Neural progenitor cell (in vitro differentiated cells): ENCODE results near the gene CELF4. TPM values are rescaled to one million over a fixed set of nuclear protein-coding genes. Genes with fewer than 3 reads are reported as not detected.

Experiments used
- DNase-seq: peaks from one replicate; pipeline ENCODE4 v3.0.0-alpha.2; 2016; ENCODE audit warnings: low spot score
- H2AFZ ChIP-seq: fragments of 200-600 bp; sonication (generic); replicated peaks from 2 replicates; pipeline ENCODE4 v1.6.1; 2016; ENCODE audit warnings: antibody characterized with exemption
- H3F3A ChIP-seq: fragments of 200-600 bp; sonication (generic); 2 replicates; pipeline ENCODE4 v1.6.1; 2016; ENCODE audit warnings: antibody characterized with exemption, low read depth
- H3K27ac ChIP-seq: fragments of 200-600 bp; sonication (generic); 2 replicates; pipeline ENCODE4 v1.5.1; 2016; ENCODE audit warnings: mild to moderate bottlenecking
- H3K27me3 ChIP-seq: fragments of 200-600 bp; sonication (generic); 2 replicates; pipeline ENCODE4 v1.6.1; 2016; ENCODE audit warnings: mild to moderate bottlenecking, moderate library complexity
- H3K36me3 ChIP-seq: fragments of 200-600 bp; sonication (generic); 2 replicates; pipeline ENCODE4 v1.5.1; 2016
- H3K4me1 ChIP-seq: fragments of 200-600 bp; sonication (generic); 2 replicates; pipeline ENCODE4 v1.6.1; 2016; ENCODE audit warnings: mixed run types
- H3K4me2 ChIP-seq: fragments of 200-600 bp; sonication (generic); 2 replicates; pipeline ENCODE4 v1.6.1; 2016
- H3K4me3 ChIP-seq: fragments of 200-600 bp; sonication (generic); 2 replicates; pipeline ENCODE4 v1.5.1; 2016
- H3K79me2 ChIP-seq: fragments of 200-600 bp; sonication (generic); 2 replicates; pipeline ENCODE4 v1.6.1; 2016; ENCODE audit warnings: low read depth
- H3K9ac ChIP-seq: fragments of 200-600 bp; sonication (generic); 2 replicates; pipeline ENCODE4 v1.6.1; 2016
- H3K9me3 ChIP-seq: fragments of 200-600 bp; sonication (generic); 2 replicates; pipeline ENCODE4 v1.5.1; 2016; ENCODE audit warnings: low read depth
- H4K20me1 ChIP-seq: fragments of 200-600 bp; sonication (generic); 2 replicates; pipeline ENCODE4 v1.6.1; 2016; ENCODE audit warnings: low read depth
- H3K27ac Mint-ChIP-seq: 3 replicates; pipeline ENCODE4 v1.8.0; 2021; ENCODE audit warnings: mixed read lengths
- H3K27me3 Mint-ChIP-seq: 2 replicates; pipeline ENCODE4 v1.8.0; 2022; ENCODE audit warnings: low read depth, mild to moderate bottlenecking, inconsistent platforms, moderate library complexity, mixed read lengths; ENCODE audit not compliant: insufficient read depth
- H3K36me3 Mint-ChIP-seq: 3 replicates; pipeline ENCODE4 v1.8.0; 2021; ENCODE audit warnings: mixed read lengths
- H3K4me1 Mint-ChIP-seq: 3 replicates; pipeline ENCODE4 v1.8.0; 2021; ENCODE audit warnings: mixed read lengths
- H3K4me3 Mint-ChIP-seq: 3 replicates; pipeline ENCODE4 v1.8.0; 2021; ENCODE audit warnings: mild to moderate bottlenecking, moderate library complexity, mixed read lengths
- H3K9me3 Mint-ChIP-seq: 3 replicates; pipeline ENCODE4 v1.8.0; 2020; ENCODE audit warnings: mixed read lengths
- EZH2 ChIP-seq: fragments of 200-600 bp; sonication (generic); IDR thresholded peaks from 2 replicates; pipeline ENCODE4 v1.6.1; 2017; ENCODE audit warnings: antibody characterized with exemption, mild to moderate bottlenecking, moderate library complexity
- EZH2phosphoT487 ChIP-seq: fragments of 200-600 bp; sonication (generic); IDR thresholded peaks from 2 replicates; pipeline ENCODE4 v1.6.1; 2017; ENCODE audit warnings: antibody characterized with exemption
- total RNA-seq: library from RNA; depleted of rRNA; stranded (reverse); fragments of >200 nt; gene quantifications from 2 replicates; pipeline ENCODE4 v1.2.3, GENCODE V29; 2015; ENCODE audit warnings: low replicate concordance
- TF ChIP-seq, protein P1 (sequence below): fragments of 200-600 bp; sonication (generic); IDR thresholded peaks from 2 replicates; pipeline ENCODE4 v1.5.1; 2017; ENCODE audit warnings: antibody characterized with exemption, mild to moderate bottlenecking

The CELF4 gene
- total RNA-seq, 1 donor from 2014 or later: 1.8 TPM

DNA sequence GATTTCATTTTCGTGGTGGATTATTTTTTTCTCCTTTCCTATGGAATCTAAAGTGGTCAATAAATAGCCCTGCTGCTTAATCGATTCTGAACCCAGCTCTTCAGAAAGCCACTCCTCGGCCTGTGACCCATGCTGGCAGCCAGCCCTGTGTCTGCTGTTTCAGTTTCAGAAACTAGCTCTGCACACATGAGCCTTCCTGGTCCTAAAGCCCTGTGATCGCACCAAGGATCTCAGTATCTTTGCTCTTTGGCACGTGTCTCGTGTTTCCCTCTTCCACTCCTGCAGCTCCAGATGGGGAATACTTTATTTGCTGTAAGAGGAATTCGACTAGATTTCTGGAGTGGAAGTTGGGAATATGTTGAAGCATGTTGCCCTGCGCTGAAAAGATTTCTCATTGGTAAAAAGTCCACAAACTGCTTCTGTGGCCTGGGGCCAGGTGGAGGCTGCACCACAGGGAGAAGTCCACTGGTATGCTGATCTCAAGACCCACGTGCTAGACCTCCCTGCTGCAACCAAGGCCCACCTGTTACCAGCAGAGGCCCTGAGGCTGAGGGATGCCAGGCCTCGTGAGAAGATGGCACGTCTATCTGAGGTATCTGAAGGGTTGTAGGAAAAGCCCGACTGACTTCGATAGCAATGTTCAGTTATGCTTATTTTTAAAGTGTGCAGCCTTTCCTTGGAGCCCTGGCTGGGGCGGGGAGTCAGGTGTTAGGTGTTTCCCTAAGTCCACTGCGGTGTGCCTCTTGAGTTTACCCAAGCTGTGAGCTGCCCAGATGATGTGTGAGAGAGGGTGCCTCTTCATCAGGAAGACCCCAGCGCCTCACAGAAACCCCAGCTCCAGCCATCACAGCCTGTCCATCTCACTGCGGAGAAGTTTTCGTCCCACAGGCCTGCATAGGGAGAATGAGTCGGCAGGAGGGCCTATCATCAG lies 33.6 kb upstream of the CELF4 start:
- H4K20me1 ChIP-seq: no peaks in the 10 kb centered on the region
- H3K4me3 ChIP-seq: no peak overlapping the region
- H3K79me2 ChIP-seq: no peaks in the 10 kb centered on the region
- Mint-ChIP-seq H3K36me3 (no peaks in the 10 kb centered on the region), H3K9me3 (no peaks in the 10 kb centered on the region), H3K27me3 (no peaks in the 10 kb centered on the region), H3K27ac (no peak overlapping the region), H3K4me1 (peaks cover 4% of the 10 kb centered on the region), H3K4me3 (no peak overlapping the region)
- H3K9me3 ChIP-seq: no peaks in the 10 kb centered on the region
- H3K4me2 ChIP-seq: no peak overlapping the region
- no peak for DNase-seq
- TF ChIP-seq EZH2phosphoT487 (no peak), EZH2 (no peak)
- TF ChIP-seq, protein P1, sequence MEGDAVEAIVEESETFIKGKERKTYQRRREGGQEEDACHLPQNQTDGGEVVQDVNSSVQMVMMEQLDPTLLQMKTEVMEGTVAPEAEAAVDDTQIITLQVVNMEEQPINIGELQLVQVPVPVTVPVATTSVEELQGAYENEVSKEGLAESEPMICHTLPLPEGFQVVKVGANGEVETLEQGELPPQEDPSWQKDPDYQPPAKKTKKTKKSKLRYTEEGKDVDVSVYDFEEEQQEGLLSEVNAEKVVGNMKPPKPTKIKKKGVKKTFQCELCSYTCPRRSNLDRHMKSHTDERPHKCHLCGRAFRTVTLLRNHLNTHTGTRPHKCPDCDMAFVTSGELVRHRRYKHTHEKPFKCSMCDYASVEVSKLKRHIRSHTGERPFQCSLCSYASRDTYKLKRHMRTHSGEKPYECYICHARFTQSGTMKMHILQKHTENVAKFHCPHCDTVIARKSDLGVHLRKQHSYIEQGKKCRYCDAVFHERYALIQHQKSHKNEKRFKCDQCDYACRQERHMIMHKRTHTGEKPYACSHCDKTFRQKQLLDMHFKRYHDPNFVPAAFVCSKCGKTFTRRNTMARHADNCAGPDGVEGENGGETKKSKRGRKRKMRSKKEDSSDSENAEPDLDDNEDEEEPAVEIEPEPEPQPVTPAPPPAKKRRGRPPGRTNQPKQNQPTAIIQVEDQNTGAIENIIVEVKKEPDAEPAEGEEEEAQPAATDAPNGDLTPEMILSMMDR: no peak
- H2AFZ ChIP-seq: no peak overlapping the region
- no peak overlapping the region for H3K9ac ChIP-seq
- H3K27me3 ChIP-seq: no peaks in the 10 kb centered on the region
- H3K4me1 ChIP-seq: no peaks in the 10 kb centered on the region
- H3F3A ChIP-seq: no peaks in the 10 kb centered on the region
- no peak overlapping the region for H3K27ac ChIP-seq
- no peaks in the 10 kb centered on the region for H3K36me3 ChIP-seq

DNA sequence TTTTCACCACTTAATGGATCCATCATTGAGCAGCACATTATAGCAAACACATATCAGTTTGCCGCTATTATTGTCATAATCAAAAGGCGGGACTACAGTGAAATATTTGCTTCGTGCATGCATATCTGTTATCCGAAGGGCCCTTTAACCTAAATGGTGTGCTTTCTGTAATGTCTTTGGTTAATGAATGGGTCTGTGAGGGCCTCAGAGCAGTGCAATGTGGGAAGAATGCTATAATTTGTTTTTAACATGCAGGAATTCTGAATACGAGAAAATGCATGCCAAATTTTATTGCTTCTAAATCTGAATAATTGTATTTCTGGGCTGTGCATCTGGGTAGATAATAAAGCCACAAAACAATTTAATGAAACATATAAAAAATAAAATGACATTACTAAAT lies 32.8 kb upstream of the CELF4 start:
- no peak overlapping the region for H3K4me3 Mint-ChIP-seq

GRCh38 chr18:37590346-37590745 lies 24.7 kb upstream of the CELF4 start:
- no peak overlapping the region for H3K9ac ChIP-seq
- TF ChIP-seq, protein P1: no peak
- TF ChIP-seq EZH2: no peak
- TF ChIP-seq EZH2phosphoT487: no peak
- H3K36me3 ChIP-seq: no peaks in the 10 kb centered on the region
- H3F3A ChIP-seq: no peaks in the 10 kb centered on the region
- Mint-ChIP-seq H3K27me3 (peaks cover 2% of the 10 kb centered on the region), H3K4me1 (no peaks in the 10 kb centered on the region), H3K9me3 (no peaks in the 10 kb centered on the region), H3K27ac (no peak overlapping the region), H3K4me3 (no peak overlapping the region), H3K36me3 (no peaks in the 10 kb centered on the region)
- H2AFZ ChIP-seq: no peak overlapping the region
- peaks cover 11% of the 10 kb centered on the region for H3K4me1 ChIP-seq
- H4K20me1 ChIP-seq: no peaks in the 10 kb centered on the region
- DNase-seq: no peak
- no peak overlapping the region for H3K4me2 ChIP-seq
- H3K4me3 ChIP-seq: no peak overlapping the region
- no peaks in the 10 kb centered on the region for H3K9me3 ChIP-seq
- H3K27me3 ChIP-seq: no peaks in the 10 kb centered on the region
- no peak overlapping the region for H3K27ac ChIP-seq
- H3K79me2 ChIP-seq: no peaks in the 10 kb centered on the region

More for the DNA sequence above, 32.8 kb upstream of the CELF4 start:
- no peak for DNase-seq
- Histone ChIP-seq H3K4me3 (no peak overlapping the region), H3K4me2 (no peak overlapping the region), H3F3A (no peaks in the 10 kb centered on the region), H3K9me3 (no peaks in the 10 kb centered on the region), H3K4me1 (no peaks in the 10 kb centered on the region), H3K36me3 (no peaks in the 10 kb centered on the region), H3K79me2 (no peaks in the 10 kb centered on the region), H4K20me1 (no peaks in the 10 kb centered on the region), H3K27me3 (no peaks in the 10 kb centered on the region), H3K27ac (no peak overlapping the region), H3K9ac (no peak overlapping the region), H2AFZ (no peak overlapping the region)
- Mint-ChIP-seq H3K27me3 (no peaks in the 10 kb centered on the region), H3K9me3 (no peaks in the 10 kb centered on the region), H3K36me3 (no peaks in the 10 kb centered on the region), H3K4me1 (peaks cover 4% of the 10 kb centered on the region), H3K27ac (no peak overlapping the region)
- TF ChIP-seq EZH2phosphoT487 (no peak), EZH2 (no peak)
- TF ChIP-seq, protein P1: no peak
